Hippocampal formation (tissue), 2 donors: ENCODE measurements around the gene MROH7.
A peak's percentile ranks its signal among the peaks of the same experiment; 100 is the strongest.

Experiments
- DNase-seq, 2 donors: peaks; one replicate each; lab custom pipeline; 2025; lab: John Stamatoyannopoulos, UW

The MROH7 gene

DNA sequence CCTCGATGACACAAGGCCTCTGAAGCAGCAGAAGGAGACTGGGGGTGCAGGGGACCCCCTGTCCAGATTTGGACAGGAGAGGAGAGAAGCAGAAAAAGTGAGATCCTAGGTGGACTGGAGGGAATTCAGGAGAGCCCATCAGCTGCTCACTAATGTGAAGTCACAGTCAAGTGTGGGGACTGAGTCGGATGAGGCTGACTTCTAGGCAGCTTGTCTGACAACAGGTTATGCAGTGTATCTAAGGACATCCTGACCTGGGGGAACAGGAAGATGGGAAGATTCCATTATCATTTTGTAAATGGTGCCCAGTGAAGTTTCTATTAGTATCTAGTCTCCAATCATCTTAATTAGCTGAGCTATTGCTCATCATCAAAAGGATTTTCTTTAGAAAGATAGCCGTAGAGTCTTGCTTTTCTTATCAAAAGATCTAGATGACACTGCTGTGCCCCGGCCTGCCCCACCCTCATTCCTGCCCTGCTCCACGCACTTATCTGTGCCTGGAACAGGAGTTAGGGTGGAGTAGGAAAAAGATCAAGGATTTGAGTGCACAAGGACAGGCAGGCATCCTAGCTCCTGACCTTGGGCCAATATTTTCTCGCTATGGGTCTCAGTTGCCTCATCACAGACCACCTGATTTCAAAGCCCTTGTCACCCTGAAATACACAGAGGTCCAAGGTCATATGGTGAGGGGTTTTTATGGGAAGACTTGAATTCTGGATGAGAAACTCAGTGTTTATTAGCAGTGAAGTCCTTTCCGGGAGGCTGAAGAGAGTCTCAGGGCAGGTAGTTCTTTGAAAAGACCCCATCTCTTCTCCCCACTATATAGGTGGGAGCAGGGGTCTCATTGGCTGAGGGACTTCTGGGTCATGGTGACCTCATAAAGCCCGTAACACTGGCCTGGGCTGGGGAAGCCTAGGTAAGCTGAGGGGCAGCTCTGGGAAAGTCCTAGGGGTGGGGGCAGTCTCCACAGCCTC lies at the start of gene MROH7:
TSS of gene MROH7 (plus strand) at position 924 of the 974 bp plus-strand sequence. CDS start 11,141 bp downstream, outside the sequence.
- DNase-seq, result no peak

DNA sequence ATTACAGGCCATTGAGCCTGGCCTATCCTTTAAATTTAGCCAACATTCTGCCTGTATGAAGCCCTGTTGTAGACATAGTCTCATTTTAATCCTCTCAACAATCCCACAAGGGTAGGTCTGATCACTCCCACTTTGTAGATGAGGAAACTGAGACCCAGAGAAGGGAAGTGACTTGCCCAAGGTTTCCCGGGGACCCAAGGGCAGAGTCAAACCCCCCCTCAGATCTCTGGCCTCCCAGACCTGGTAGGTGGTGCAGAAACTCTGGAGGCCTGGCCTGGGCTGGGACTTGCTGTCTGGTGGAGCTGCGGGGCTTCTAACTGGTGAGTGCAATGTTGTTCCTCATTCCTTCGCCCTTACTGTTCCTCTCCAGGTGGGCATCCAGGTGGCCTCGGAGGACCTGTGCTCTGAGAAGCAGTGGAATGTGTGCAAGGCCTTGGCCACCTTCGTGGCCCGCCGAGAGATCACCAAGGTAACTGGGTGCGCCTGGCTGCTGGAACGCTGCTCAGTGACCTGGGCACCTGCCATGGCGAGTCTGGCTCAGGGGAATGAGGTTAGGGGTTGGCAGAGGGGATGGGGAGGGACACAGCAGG lies 47.9 kb upstream of the MROH7 start:
- no peak for DNase-seq

DNA sequence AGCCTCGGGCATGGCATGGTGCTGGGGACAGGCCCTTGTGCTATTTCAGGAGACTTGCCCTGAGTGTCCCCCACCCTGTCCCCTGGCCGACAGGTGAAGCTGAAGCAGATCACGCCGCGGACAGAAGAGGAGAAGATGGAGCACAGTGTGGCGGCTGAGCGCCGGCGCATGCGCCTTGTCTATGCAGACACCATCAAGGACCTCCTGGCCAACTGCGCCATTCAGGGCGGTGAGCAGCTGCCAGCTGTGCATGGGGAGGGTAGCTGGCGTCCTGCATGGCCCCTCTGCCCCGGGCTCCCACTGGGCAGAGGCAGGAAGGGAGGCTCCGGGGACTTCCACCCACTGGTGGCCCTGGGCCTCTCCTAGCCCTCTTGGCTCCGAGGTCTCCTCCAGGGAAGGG lies 47.1 kb upstream of the MROH7 start:
- DNase-seq, result no peak

DNA sequence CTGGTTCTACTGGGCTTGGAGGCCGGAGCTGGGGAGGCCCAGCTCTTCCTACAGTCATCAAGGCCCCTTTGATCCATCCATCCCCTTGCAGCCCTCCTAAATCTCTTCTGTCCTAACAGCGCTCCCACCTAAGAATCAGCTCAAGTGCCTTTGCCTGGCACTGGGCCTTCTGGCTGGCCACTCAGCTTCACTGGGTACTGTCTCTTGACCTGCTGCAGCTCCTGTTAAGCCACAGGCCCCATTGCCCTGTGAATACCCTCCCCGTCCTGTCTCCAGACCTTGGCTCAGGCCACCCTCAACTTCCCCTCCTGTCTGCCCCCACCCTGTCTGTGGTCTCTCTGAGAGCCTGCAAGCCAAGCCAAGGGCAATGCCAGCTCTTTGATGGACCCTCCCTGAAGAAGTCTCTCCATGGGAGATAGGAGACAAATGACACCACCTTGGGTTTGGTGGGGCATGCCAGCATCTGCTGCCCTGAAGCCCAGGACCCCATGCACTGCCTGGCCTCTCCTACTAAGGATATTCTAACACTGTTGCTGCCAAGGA lies 45.6 kb upstream of the MROH7 start:
- no peak for DNase-seq

DNA sequence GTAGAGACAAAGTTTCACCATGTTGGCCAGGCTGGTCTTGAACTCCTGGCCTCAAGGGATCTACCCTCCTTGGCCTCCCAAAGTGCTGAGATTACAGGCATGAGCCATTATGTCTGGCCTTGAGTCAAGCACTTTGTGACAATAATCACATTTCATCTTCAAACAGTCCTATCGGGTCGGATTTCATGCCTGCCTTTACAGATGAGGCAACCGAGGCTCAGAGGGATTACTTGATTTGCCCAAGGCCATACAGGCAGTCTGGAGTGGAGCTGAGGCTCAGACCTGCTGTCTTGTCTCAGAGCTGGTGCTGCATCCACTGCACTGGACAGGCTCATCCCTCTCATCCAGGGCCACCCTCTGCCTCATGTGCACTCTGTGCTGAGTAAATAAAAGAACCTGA lies 44.8 kb upstream of the MROH7 start:
- no peak for DNase-seq

DNA sequence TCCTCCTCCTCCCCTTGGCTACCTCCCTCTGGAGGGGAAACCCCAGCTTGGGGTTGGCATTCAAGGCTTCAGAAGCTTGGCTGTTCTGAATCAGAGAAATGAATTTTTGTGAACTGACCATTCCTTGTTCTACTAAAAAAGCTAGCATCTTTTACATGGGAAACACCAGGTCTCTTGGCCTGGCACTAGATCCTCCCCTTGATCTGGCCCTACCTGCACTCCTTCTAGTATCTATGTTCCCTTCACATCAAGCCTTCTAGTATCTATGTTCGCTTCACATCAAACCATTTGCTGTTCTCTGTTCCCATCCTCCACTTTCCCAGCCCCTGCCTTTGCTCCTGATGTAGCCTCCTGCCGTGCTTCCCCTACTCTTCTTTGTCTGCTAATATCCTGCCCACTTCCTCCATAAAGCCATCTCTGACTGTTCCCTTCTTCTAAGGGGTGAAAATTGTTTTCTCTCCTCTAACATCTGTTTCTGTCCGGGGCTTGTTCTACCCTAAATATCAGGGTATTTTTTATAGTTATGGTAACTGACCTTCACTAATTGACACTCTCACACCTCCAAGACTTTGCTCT lies 44.0 kb upstream of the MROH7 start:
- no peak for DNase-seq

DNA sequence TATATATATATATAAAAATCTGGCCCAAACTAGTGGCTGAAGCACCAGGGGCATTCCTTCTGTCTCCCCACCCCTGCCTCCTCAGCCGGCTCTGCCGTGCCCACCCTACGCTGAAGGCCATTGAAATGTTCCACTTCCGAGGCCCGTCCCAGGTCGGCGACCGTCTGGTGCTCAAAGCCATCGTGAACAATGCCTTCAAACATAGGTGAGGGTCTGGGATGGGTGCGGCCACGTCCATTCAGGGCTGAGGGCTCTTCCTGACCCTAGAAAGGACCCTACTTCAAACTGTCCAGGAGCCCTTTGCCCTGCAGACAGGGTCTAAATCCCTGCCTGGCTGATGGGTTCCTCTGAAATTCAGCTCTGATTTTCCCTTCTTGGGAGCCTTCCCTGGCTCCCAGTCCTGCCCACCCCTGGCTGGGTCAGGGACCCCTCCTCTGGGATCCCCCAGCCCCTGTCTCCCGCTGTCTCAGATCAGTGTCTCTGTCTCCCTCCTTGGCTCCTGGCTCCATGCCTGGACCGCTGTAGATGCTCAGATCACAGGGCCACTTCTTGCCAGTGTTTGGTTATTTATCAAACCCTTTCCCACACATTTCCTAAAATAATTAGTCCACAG lies 42.3 kb upstream of the MROH7 start:
- no peak for DNase-seq

DNA sequence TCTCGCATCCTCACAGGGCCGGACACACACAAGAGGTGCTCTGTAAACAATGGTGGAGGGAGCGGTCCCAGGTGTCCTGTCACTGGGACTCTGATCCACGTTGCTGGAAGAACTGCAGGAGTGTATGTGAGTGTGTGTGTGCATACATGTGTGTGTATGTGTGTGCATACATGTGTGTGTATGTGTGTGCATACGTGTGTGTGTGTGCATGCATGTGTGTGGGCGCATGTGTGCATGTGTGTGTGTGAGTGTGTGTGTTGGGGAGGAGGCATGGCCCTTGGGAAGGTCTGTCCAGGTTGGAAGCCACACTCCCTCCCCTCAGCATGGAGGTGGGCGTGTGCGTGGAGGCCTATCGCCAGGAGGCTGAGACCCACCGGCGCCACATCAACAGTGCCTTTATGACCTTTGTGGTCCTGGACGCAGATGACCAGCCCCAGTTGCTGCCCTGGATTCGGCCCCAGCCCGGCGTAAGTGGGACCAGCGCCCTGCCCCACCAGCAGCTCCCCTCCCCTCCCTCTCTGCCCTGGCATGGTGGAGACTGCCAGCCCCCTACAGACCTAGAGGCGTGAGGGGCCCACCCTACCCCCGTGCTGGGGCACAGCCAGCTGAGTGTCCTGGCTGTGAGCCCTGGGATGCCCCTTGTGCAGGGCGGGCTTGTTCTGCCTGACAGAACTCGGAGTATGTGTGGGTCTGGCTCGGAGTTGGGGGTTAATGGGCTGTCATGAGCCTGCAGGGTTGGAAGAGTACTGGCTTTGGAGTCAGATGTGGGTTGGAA lies 40.5 kb upstream of the MROH7 start:
- no peak for DNase-seq

DNA sequence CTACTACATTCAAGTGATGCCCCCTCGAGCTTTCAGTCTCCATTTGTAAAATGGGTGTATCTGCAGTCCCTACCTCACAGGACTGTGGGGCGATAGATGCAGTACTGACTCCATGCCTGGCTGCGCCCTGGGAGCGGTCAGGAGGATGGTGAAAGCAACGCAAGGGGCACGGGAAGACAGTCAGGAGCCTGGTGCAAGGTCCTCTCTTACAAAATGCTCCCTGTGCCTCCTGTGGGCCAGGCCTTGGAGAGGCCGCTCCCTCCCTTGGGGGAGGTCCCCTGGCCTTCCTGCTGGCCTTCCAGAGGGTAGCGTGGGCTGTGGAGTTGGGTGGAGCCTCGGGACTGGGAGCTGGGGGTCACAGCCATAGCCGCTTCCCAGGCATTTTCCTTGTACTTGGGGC lies 39.9 kb upstream of the MROH7 start:
- no peak for DNase-seq

DNA sequence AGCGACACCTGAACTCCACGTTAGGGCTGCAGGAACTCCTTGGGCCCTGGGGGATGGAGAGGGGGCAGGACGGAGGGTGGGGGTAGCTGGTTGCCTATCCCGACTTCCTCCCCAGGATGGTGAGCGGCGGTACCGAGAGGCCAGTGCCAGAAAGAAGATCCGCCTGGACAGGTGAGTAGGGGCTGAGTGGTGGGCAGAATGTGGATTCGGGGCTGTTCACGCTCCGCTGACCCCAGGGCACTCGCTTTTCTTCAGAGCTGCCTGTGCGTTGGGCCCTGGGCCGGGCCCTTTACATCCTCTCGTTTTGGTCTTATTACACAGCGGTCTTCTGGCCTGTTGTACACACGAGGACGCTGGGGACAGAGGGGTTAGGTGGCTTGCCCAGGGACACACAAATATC lies 39.0 kb upstream of the MROH7 start:
- DNase-seq, result no peak

DNA sequence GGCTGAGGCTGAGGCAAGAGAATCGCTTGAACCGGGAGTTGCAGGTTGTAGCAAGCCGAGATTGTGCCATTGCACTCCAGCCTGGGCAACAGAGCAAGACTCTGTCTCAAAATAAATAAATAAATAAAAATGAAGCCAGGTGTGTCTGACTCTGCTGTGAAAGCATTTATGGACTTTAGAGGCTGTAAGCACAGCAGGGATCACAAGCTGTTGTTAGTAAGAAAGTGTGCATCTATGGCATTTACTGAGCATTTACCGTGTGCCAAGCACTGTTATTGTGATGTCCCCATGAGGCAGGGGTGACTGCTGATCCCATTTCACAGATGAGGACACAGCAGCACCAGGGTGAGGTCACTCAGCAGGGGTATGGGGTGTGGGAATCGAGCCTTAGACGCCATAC lies 38.3 kb upstream of the MROH7 start:
- no peak for DNase-seq

DNA sequence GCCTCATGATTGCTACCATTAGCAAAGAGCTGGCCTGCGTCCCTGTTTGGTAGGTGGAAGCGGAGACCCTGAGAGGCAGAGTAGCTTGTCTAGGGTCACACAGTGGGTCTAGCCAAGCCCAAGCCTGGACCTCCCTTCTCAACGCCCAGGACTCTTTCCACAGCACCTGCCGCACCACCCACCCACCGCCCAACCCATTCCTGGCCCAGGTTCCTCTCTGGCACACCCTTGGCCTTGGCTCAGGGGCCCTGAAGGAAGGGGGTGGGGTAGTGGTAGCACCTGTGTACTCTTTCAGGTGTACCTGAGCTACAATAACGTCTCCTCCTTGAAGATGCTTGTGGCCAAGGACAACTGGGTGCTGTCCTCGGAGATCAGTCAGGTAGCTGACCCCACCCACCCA lies 37.5 kb upstream of the MROH7 start:
- no peak for DNase-seq

DNA sequence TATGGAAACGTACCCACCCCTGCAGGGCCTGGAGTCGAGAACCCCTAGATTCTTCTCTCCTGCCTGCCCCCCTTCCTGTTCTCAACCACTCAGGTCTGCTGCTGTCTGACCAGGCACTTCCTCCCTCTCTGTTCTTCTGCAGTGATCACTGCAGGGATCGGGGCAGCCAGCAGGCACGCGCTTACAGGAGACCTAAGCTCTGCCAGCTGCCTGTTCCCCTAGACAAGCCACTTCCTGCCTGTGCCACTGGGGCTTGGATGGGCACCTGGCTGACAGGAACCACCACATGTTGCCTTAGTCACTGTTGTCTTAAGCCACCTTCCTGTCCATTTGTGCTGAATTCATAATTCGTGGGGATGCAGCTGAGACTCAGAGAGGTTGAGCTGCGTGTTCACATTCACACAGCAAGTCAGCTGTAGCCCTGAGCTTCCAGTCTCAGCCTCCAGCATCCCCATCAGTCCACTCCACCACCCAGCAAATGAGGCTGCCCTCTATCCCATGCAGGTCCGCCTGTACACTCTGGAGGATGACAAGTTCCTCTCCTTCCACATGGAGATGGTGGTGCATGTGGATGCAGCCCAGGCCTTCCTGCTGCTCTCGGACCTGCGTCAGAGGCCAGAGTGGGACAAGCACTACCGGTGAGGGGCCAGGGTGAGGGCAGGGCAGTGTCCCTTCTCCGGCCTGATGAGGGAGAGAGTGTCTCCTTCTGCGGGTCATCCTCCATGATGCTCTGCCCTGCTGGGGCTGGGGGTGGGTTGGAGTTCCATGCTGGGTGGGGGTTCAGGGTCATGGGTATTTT lies 36.8 kb upstream of the MROH7 start:
- no peak for DNase-seq

DNA sequence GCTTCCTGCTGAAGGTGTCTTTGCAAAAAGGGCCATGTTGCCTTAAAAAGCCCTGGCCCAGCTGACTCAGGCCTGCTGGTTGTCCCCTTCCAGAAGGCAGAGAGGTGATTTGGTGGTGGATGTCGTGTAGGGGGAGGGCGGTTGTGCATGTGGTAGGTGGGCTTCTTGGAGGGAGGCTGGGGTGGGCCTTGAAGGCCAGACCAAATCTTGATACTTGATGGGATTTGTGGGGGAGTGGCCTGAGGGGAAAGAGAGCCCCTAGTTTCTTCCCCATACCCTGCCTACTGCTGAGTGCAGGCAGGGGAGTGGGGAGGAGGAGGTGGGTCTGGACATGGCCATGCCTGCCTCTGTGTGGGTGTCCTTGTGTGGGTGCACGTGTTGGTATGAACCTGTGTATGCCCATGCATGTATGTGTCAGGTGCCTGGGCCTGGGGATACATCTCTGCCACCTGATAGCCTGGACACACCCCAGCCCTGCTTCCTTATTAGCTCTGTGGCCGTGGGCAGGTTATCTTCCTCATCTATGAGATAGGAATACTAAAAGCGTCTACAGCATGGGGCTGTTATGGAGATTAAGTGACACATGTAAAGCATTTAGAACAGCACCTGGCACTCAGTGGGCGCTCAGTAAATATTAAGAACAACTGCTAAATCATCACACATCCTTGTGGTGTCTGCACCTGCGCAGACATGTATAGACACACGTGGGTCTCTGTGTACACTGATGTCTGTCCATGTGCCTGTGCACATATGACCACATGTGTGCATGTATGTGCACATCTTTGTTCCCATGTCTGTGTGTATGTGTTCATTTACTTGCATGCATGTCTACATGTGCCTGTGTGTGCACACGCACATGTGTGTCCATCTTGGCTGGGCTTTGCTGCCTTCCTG lies 35.2 kb upstream of the MROH7 start:
- DNase-seq, result no peak

DNA sequence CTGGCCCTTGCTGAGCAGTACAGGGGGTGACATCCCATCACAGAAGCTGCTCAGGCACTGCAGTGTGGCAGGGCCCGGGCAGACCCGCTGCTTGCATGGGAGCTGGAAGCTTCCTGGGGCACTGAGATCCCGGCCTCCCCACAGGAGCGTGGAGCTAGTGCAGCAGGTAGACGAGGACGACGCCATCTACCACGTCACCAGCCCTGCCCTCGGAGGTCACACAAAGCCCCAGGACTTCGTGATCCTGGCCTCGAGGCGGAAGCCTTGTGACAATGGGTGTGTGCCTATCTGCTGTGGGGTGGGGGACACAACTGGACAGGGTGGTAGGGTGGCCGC lies 34.6 kb upstream of the MROH7 start:
- no peak for DNase-seq

DNA sequence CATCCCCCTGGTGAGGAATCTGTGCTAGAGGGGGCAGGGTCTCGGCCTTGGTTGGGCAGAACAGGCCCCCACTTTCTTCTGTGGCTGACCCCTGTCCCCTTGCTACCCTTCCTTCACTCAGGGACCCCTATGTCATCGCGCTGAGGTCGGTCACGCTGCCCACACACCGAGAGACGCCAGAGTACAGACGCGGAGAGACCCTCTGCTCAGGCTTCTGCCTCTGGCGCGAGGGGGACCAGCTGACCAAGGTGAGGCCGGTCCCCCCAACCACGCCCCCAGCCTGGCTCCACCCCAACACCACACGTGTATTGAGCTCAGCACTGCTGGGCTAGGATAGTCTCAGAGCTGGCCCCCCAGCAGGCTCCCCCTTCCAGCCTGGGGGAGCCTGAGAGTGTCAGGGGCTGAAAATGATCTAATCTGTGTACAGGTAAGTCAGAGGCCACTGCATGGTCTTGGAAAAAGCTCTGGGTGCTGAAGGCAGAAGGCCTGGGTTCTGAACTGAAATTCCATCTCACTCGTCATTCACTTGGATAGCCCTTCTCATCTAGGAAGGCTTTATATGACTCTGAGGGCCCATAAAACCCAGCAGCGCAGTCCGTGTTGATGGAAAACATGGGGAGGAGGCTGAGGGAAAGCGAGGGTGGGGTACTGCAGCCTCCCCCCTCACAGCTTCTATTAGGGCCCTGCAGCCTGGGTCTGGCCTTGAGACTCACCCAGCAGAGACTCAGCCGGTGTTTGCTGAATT lies 33.6 kb upstream of the MROH7 start:
- no peak for DNase-seq

DNA sequence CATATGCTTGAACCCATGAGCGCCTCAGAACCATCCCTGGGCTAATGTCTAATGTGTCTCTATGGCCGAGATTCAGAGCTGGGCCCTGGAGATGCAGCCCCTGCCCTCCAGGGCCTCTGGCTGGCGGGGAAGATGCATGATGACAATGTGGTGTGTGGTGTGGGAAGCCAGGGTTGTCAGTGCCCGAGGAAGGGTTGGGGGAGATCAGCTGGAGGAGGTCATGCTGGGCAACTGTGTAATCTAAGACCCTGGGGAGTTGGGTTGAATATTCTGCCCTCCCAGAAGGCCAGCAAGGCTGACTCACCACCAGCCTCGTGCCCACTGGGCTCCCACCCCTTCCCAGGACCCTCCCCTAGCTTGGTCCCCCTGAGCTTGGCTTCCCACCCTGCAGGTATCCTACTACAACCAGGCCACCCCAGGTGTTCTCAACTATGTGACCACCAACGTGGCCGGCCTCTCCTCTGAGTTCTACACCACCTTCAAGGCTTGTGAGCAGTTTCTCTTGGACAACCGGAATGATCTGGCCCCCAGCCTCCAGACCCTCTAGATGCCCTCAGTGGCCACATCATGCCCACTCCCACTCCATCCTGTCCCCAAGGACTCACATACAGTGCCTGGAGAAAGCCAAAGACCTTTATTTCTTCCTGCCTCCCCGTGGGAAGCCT lies 32.9 kb upstream of the MROH7 start:
- no peak for DNase-seq

DNA sequence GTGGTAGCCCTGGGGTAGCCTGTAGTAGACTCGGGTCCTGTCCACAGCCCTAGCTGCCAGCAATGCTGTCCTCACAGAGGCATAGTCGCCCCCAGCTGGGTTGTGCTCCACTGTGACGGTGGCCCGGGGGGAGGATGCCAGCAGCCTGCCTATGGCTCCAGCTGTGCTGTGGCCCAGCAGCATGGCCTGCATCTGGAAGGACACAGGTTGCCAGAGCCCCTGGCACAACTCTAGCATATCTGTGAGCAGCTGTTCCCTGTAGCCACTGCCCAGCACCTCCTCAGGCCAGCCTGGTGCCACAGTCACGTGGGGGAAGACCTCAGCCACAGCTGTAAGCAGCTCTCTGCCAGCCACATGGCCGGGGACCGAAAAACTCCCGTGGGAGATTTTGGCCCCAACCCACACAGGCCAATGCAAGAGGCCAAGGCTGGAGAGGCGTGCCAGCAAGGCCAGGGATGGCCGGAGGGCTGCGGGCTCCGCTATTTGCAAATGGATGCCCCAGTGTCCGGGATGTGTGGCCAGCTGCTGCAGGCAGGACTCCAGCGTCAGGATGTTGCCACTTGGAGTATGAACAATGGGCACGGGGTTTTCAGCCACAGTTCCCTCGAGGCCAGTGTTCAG lies 32.2 kb upstream of the MROH7 start:
- peak in 1 of 2 donors; percentile 59 for DNase-seq
